Loucy (cell line): Measurements from ENCODE around the gene ADIPOR2.

Experiments
- H2AFZ ChIP-seq: fragments of 200-600 bp; sonication (generic); 2 replicates; pipeline ENCODE4 v1.6.0; 2016; ENCODE audit warnings: antibody characterized with exemption, mild to moderate bottlenecking, low read length, moderate library complexity
- H3F3A ChIP-seq: fragments of 200-600 bp; 2 replicates; pipeline ENCODE4 v1.6.0; 2016; ENCODE audit warnings: antibody characterized with exemption, low read depth, mild to moderate bottlenecking
- H3K27me3 ChIP-seq: fragments of 200-600 bp; sonication (generic); 2 replicates; pipeline ENCODE4 v1.6.1; 2014; ENCODE audit warnings: low read length, mild to moderate bottlenecking; ENCODE audit not compliant: insufficient read depth, poor library complexity, severe bottlenecking
- H3K36me3 ChIP-seq: fragments of 200-600 bp; sonication (generic); 2 replicates; pipeline ENCODE4 v1.6.1; 2016; ENCODE audit warnings: low read length; ENCODE audit not compliant: insufficient read depth
- H3K4me1 ChIP-seq: fragments of 200-600 bp; sonication (generic); 2 replicates; pipeline ENCODE4 v1.5.1; 2014; ENCODE audit warnings: low read length, mild to moderate bottlenecking; ENCODE audit not compliant: insufficient read depth, poor library complexity, severe bottlenecking
- H3K4me2 ChIP-seq: fragments of 200-600 bp; sonication (generic); 2 replicates; pipeline ENCODE4 v1.6.0; 2014; ENCODE audit warnings: antibody characterized with exemption, low read length, low read depth, mild to moderate bottlenecking; ENCODE audit not compliant: poor library complexity, severe bottlenecking
- H3K4me3 ChIP-seq: fragments of 200-600 bp; sonication (generic); 2 replicates; pipeline ENCODE4 v1.5.1; 2014; ENCODE audit warnings: low read length, mild to moderate bottlenecking, mixed read lengths; ENCODE audit not compliant: poor library complexity, severe bottlenecking
- H3K79me2 ChIP-seq: fragments of 200-600 bp; sonication (generic); 2 replicates; pipeline ENCODE4 v1.6.1; 2014; ENCODE audit warnings: low read length; ENCODE audit not compliant: insufficient read depth
- H3K9ac ChIP-seq: fragments of 200-600 bp; sonication (generic); 2 replicates; pipeline ENCODE4 v1.6.0; 2014; ENCODE audit warnings: mild to moderate bottlenecking, low read depth, low read length, moderate library complexity; ENCODE audit not compliant: poor library complexity, severe bottlenecking
- H3K9me2 ChIP-seq: fragments of 200-600 bp; sonication (generic); replicated peaks from 2 replicates; pipeline ENCODE4 v1.6.1; 2016; ENCODE audit warnings: low read depth, low read length, mixed read lengths
- H3K9me3 ChIP-seq: fragments of 200-600 bp; sonication (generic); 2 replicates; pipeline ENCODE4 v1.6.1; 2014; ENCODE audit warnings: mild to moderate bottlenecking, antibody characterized with exemption, low read length, low read depth; ENCODE audit not compliant: insufficient read depth
- H4K20me1 ChIP-seq: fragments of 200-600 bp; sonication (generic); 2 replicates; pipeline ENCODE4 v1.6.0; 2014; ENCODE audit warnings: antibody characterized with exemption, low read length, mild to moderate bottlenecking; ENCODE audit not compliant: insufficient read depth, poor library complexity, severe bottlenecking
- EZH2phosphoT487 ChIP-seq: fragments of 200-600 bp; IDR thresholded peaks from 2 replicates; pipeline ENCODE4 v1.6.1; 2018; ENCODE audit warnings: antibody characterized with exemption, mild to moderate bottlenecking, moderate library complexity, borderline replicate concordance
- TF ChIP-seq, protein P1 (sequence below): fragments of 200-600 bp; sonication (generic); conservative IDR thresholded peaks from 2 replicates; pipeline ENCODE4 v1.5.1; 2014; ENCODE audit warnings: mild to moderate bottlenecking, antibody characterized with exemption, low read length

ADIPOR2 gene

DNA sequence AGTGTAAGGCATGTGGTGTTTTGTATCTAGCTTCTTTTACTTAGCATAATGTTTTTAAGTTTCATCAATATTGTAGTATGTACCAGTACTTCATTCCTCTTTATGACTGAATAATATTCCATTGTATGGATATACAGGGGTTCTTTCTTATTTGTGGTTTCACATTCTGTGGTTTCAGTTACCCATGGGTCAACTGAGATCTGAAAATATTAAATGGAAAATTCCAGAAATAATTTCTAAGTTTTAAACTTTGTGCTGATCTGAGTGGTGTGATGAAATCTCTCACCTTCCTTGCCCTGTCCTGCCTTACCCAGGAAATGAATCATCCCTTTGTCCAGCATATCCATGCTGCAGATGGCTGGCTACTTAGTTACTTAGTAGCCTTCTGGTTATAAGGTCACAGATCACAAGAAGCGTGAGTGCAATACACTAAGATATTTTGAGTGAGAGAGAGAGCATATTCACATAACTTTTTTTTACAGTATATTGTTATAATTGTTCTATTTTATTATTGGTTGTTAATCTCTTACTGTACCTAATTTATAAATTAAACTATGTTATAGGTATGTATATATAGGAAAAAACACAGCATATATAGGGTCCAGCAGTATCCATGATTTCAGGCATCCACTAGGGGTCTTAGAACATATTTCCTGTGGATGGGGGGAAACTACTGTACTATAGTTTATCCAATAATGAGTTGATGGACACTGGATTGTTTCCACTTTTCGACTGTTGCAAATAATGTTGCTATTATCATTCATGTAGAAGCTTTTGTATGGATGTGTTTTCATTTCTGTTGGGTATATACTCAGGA lies 69.9 kb downstream of the ADIPOR2 start:
- no peak for TF ChIP-seq EZH2phosphoT487
- TF ChIP-seq, protein P1, sequence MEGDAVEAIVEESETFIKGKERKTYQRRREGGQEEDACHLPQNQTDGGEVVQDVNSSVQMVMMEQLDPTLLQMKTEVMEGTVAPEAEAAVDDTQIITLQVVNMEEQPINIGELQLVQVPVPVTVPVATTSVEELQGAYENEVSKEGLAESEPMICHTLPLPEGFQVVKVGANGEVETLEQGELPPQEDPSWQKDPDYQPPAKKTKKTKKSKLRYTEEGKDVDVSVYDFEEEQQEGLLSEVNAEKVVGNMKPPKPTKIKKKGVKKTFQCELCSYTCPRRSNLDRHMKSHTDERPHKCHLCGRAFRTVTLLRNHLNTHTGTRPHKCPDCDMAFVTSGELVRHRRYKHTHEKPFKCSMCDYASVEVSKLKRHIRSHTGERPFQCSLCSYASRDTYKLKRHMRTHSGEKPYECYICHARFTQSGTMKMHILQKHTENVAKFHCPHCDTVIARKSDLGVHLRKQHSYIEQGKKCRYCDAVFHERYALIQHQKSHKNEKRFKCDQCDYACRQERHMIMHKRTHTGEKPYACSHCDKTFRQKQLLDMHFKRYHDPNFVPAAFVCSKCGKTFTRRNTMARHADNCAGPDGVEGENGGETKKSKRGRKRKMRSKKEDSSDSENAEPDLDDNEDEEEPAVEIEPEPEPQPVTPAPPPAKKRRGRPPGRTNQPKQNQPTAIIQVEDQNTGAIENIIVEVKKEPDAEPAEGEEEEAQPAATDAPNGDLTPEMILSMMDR: no peak

DNA sequence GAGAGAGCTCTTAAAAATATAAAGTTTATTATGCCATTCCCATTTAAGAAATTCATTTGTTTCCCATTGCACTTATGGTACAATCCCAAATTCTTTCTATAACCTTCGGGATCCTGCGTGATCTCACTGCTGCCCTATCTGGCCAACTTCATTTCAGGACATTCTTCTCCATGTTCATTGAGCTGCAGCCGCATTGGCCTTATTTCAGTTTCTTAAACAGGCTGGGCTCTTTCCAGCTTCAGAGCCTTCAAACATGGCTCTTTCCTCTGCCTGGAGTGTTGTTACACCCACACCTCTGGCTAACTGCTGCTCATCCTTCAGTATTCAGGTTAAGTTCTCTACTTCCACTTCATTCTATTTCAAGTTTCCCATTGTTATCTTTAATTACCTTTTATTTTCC lies 71.0 kb downstream of the ADIPOR2 start:
- peaks cover 59% of the 10 kb centered on the region for H3K79me2 ChIP-seq
- H3F3A ChIP-seq: no peaks in the 10 kb centered on the region

More for the DNA sequence above, 69.9 kb downstream of the ADIPOR2 start:
- Histone ChIP-seq H3K36me3 (peaks cover 51% of the 10 kb centered on the region; the same call in 1 of the 2 replicates), H3K9me2 (no peaks in the 10 kb centered on the region), H3K9ac (no peak overlapping the region), H3F3A (no peaks in the 10 kb centered on the region), H3K27me3 (no peaks in the 10 kb centered on the region), H3K4me3 (no peak overlapping the region), H3K4me1 (no peaks in the 10 kb centered on the region), H3K79me2 (peaks cover 49% of the 10 kb centered on the region), H3K9me3 (no peaks in the 10 kb centered on the region), H4K20me1 (peaks cover 18% of the 10 kb centered on the region), H2AFZ (no peak overlapping the region), H3K4me2 (no peak overlapping the region)

DNA sequence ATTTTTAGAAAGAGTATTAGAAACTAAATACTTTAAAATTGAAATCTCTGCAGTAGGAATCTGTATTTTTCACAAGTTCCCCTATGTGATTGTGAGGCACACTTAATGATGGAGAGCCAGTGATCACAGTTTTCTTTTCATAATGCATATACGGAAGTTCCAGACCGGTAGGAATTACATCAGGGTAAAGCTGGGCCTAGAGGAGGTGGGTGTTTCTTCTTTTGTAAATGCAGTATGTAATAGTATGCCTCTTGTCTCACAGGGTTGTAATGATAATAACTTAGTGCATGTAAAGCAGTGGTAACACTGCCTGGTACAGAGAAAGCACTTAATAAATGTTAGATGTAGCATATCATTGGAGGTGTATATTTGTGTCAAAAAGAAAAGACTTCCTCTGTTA lies 72.3 kb downstream of the ADIPOR2 start:
- Histone ChIP-seq H3K9me2 (no peaks in the 10 kb centered on the region), H3K9ac (no peak overlapping the region), H3K4me1 (no peaks in the 10 kb centered on the region), H2AFZ (no peak overlapping the region), H3K9me3 (no peaks in the 10 kb centered on the region), H3K4me3 (no peak overlapping the region), H3F3A (no peaks in the 10 kb centered on the region), H3K79me2 (peaks cover 62% of the 10 kb centered on the region), H4K20me1 (peaks cover 25% of the 10 kb centered on the region), H3K4me2 (no peak overlapping the region), H3K36me3 (peaks cover 32% of the 10 kb centered on the region; the same call in 1 of the 2 replicates), H3K27me3 (no peaks in the 10 kb centered on the region)
- TF ChIP-seq, protein P1: no peak
- no peak for TF ChIP-seq EZH2phosphoT487

More for the DNA sequence above, 71.0 kb downstream of the ADIPOR2 start:
- Histone ChIP-seq H3K9ac (no peak overlapping the region), H4K20me1 (peaks cover 25% of the 10 kb centered on the region), H3K27me3 (no peaks in the 10 kb centered on the region), H3K4me1 (no peaks in the 10 kb centered on the region), H3K9me2 (no peaks in the 10 kb centered on the region), H3K36me3 (peaks cover 45% of the 10 kb centered on the region; the same call in 1 of the 2 replicates), H3K4me3 (no peak overlapping the region), H2AFZ (no peak overlapping the region), H3K4me2 (no peak overlapping the region), H3K9me3 (no peaks in the 10 kb centered on the region)
- TF ChIP-seq EZH2phosphoT487: no peak
- TF ChIP-seq, protein P1: no peak
